PC-3 (cell line): ENCODE data around the gene YPEL2.

Experiments used
- EZH2phosphoT487 ChIP-seq: fragments of 300-600 bp; sonication (generic); IDR thresholded peaks from 2 replicates; pipeline ENCODE4 v1.6.1; 2018; ENCODE audit warnings: mild to moderate bottlenecking, antibody characterized with exemption, low read length, borderline replicate concordance
- TF ChIP-seq, protein P1 (sequence below): fragments of 300-600 bp; sonication (generic); conservative IDR thresholded peaks from 2 replicates; pipeline ENCODE4 v1.5.1; 2017; ENCODE audit warnings: antibody characterized with exemption, low read depth, mild to moderate bottlenecking, low read length

DNA sequence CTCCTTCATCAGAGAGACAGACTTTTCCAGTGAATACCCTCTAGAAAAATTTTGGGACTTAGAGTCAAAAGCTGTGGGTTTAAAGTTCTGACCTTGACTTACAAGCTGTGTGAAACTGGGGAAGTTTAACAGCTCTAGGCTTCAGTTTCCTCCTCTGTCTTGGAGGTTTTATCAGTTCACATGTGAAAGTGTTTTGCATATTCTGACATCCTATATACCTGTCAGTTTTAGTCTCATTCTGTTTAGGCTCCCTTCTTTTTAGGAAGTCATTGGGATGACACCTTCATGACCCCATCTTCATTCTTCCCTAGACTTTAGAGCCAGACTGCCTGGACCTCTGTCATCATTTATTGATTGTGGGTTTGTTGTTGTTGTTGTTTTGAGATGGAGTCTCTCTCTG, 44.4 kb downstream of the YPEL2 start:
- TF ChIP-seq, protein P1, sequence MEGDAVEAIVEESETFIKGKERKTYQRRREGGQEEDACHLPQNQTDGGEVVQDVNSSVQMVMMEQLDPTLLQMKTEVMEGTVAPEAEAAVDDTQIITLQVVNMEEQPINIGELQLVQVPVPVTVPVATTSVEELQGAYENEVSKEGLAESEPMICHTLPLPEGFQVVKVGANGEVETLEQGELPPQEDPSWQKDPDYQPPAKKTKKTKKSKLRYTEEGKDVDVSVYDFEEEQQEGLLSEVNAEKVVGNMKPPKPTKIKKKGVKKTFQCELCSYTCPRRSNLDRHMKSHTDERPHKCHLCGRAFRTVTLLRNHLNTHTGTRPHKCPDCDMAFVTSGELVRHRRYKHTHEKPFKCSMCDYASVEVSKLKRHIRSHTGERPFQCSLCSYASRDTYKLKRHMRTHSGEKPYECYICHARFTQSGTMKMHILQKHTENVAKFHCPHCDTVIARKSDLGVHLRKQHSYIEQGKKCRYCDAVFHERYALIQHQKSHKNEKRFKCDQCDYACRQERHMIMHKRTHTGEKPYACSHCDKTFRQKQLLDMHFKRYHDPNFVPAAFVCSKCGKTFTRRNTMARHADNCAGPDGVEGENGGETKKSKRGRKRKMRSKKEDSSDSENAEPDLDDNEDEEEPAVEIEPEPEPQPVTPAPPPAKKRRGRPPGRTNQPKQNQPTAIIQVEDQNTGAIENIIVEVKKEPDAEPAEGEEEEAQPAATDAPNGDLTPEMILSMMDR, result no peak
- TF ChIP-seq EZH2phosphoT487, result no peak
